ENCODE data around the gene TMIGD1.

DNA sequence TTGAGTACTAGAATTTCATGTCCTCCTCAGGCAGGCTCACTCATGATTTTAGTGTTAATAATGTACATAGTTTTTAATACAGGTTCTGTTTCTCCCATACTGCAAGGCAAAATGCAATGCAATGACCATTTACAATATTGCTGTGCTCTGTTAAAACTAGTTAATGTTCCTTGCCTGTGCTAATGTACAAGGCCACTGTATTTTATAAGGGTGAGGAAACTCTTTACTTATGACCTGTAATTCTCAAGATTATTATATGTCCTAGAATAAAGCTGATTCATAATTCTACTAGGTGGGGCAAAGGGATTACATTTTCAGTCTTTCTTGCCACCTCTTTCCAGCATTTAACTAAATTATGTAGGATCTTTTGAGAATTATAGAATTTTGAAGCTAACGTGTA is 19.4 kb downstream of the TMIGD1 start:
- TF ChIP-seq, protein P1, sequence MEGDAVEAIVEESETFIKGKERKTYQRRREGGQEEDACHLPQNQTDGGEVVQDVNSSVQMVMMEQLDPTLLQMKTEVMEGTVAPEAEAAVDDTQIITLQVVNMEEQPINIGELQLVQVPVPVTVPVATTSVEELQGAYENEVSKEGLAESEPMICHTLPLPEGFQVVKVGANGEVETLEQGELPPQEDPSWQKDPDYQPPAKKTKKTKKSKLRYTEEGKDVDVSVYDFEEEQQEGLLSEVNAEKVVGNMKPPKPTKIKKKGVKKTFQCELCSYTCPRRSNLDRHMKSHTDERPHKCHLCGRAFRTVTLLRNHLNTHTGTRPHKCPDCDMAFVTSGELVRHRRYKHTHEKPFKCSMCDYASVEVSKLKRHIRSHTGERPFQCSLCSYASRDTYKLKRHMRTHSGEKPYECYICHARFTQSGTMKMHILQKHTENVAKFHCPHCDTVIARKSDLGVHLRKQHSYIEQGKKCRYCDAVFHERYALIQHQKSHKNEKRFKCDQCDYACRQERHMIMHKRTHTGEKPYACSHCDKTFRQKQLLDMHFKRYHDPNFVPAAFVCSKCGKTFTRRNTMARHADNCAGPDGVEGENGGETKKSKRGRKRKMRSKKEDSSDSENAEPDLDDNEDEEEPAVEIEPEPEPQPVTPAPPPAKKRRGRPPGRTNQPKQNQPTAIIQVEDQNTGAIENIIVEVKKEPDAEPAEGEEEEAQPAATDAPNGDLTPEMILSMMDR (IDR thresholded peaks at IDR 0.05; ENCODE audit: low read depth, low read length, poor library complexity, severe bottlenecking): no peak
- no peak for TF ChIP-seq EZH2phosphoT487 (IDR thresholded peaks at IDR 0.05; ENCODE audit: borderline replicate concordance, low read length)
